ENCODE data around the gene PRIMPOL. TPM values are rescaled to one million over a fixed set of nuclear protein-coding genes. Genes with fewer than 3 reads are reported as not detected.
"Not testable (repeated sequence)": the region's sequence is repeated elsewhere in the genome, so short reads cannot be mapped to it uniquely, and the experiment has no call there.

The PRIMPOL gene
- polyA plus RNA-seq (2013, experiment 1 of 2) = 16.3 TPM
- 17.3 TPM for polyA plus RNA-seq (2013, experiment 2 of 2)

- Histone ChIP-seq H3K4me1 (ENCODE audit: control insufficient read depth, insufficient read depth, low read length, poor library complexity, severe bottlenecking) (peaks cover 20% of the 10 kb centered on the region), H3K4me3 (ENCODE audit: extremely low read depth, insufficient read depth, low read length, poor library complexity, severe bottlenecking) (peak within 1 kb of the TSS; percentile 86), H3K27ac (ENCODE audit: low read depth, low read length, severe bottlenecking) (peak within 1 kb of the TSS; percentile 90), H3K36me3 (ENCODE audit: control insufficient read depth, insufficient read depth, low read length) (peaks cover 6% of the 10 kb centered on the region), H3K9me3 (ENCODE audit: control insufficient read depth, low read length) (no peaks in the 10 kb centered on the region)
- 0% methylated on average over 39 to 53 of the region's 90 CpGs for WGBS, 2 experiments (ENCODE audit: insufficient coverage in 2 of 2)
These were observed at the start of gene PRIMPOL, which contains the start of gene CASP3 for GRCh38 chr4:184649026-184649970. PRIMPOL (plus strand) TSS chr4:184649738; CDS start chr4:184657141, 7,403 bp downstream. CASP3 (minus strand) TSS chr4:184649447; CDS start chr4:184638453, 10,994 bp downstream.

GRCh38 chr4:184600982-184601381 is 48.6 kb upstream of the PRIMPOL start:
- not testable (repeated sequence) for H3K27ac ChIP-seq (ENCODE audit: low read depth, low read length, severe bottlenecking); H3K4me3 ChIP-seq (ENCODE audit: extremely low read depth, insufficient read depth, low read length, poor library complexity, severe bottlenecking); H3K36me3 ChIP-seq (ENCODE audit: control insufficient read depth, insufficient read depth, low read length); H3K9me3 ChIP-seq (ENCODE audit: control insufficient read depth, low read length)
- WGBS, 2 experiments (ENCODE audit: insufficient coverage in 2 of 2) = 90 to 96% methylated on average over 2 to 8 of the region's 8 CpGs
- peaks cover 11% of the 10 kb centered on the region for H3K4me1 ChIP-seq (ENCODE audit: control insufficient read depth, insufficient read depth, low read length, poor library complexity, severe bottlenecking)

- H3K9me3 ChIP-seq (ENCODE audit: control insufficient read depth, low read length); H3K4me3 ChIP-seq (ENCODE audit: extremely low read depth, insufficient read depth, low read length, poor library complexity, severe bottlenecking); H3K36me3 ChIP-seq (ENCODE audit: control insufficient read depth, insufficient read depth, low read length); H3K27ac ChIP-seq (ENCODE audit: low read depth, low read length, severe bottlenecking): not testable (repeated sequence)
- WGBS, 2 experiments (ENCODE audit: insufficient coverage in 2 of 2) = no CpG with 5 or more reads among the region's 1 CpG
- peaks cover 11% of the 10 kb centered on the region for H3K4me1 ChIP-seq (ENCODE audit: control insufficient read depth, insufficient read depth, low read length, poor library complexity, severe bottlenecking)
These were observed 46.7 kb upstream of the PRIMPOL start for GRCh38 chr4:184602857-184603256.

GRCh38 chr4:184607429-184607828 is 42.1 kb upstream of the PRIMPOL start:
- WGBS, 2 experiments (ENCODE audit: insufficient coverage in 2 of 2) = 100% methylated on average over 1 of the region's 2 CpGs
- H3K27ac ChIP-seq (ENCODE audit: low read depth, low read length, severe bottlenecking); H3K9me3 ChIP-seq (ENCODE audit: control insufficient read depth, low read length); H3K36me3 ChIP-seq (ENCODE audit: control insufficient read depth, insufficient read depth, low read length); H3K4me3 ChIP-seq (ENCODE audit: extremely low read depth, insufficient read depth, low read length, poor library complexity, severe bottlenecking); H3K4me1 ChIP-seq (ENCODE audit: control insufficient read depth, insufficient read depth, low read length, poor library complexity, severe bottlenecking): not testable (repeated sequence)

- H3K27ac ChIP-seq (ENCODE audit: low read depth, low read length, severe bottlenecking) = no peak overlapping the region
- H3K4me3 ChIP-seq (ENCODE audit: extremely low read depth, insufficient read depth, low read length, poor library complexity, severe bottlenecking) = no peak overlapping the region
- no peaks in the 10 kb centered on the region for H3K36me3 ChIP-seq (ENCODE audit: control insufficient read depth, insufficient read depth, low read length)
- WGBS, 2 experiments (ENCODE audit: insufficient coverage in 2 of 2) = 88 to 100% methylated on average over 1 to 3 of the region's 3 CpGs
- H3K9me3 ChIP-seq (ENCODE audit: control insufficient read depth, low read length) = peaks cover 8% of the 10 kb centered on the region
- no peaks in the 10 kb centered on the region for H3K4me1 ChIP-seq (ENCODE audit: control insufficient read depth, insufficient read depth, low read length, poor library complexity, severe bottlenecking)
These were observed 37.5 kb upstream of the PRIMPOL start for GRCh38 chr4:184612074-184612473.

- no peaks in the 10 kb centered on the region for H3K36me3 ChIP-seq (ENCODE audit: control insufficient read depth, insufficient read depth, low read length)
- no peak overlapping the region for H3K27ac ChIP-seq (ENCODE audit: low read depth, low read length, severe bottlenecking)
- peaks cover 8% of the 10 kb centered on the region for H3K9me3 ChIP-seq (ENCODE audit: control insufficient read depth, low read length)
- 100% methylated on average over 2 of the region's 2 CpGs; no CpG with 5 or more reads in 1 of the 2 experiments for WGBS, 2 experiments (ENCODE audit: insufficient coverage in 2 of 2)
- no peaks in the 10 kb centered on the region for H3K4me1 ChIP-seq (ENCODE audit: control insufficient read depth, insufficient read depth, low read length, poor library complexity, severe bottlenecking)
- H3K4me3 ChIP-seq (ENCODE audit: extremely low read depth, insufficient read depth, low read length, poor library complexity, severe bottlenecking) = no peak overlapping the region
These were observed 36.1 kb upstream of the PRIMPOL start for GRCh38 chr4:184613405-184613804.

GRCh38 chr4:184614509-184614908 is 35.0 kb upstream of the PRIMPOL start:
- no peaks in the 10 kb centered on the region for H3K4me1 ChIP-seq (ENCODE audit: control insufficient read depth, insufficient read depth, low read length, poor library complexity, severe bottlenecking)
- no peak overlapping the region for H3K4me3 ChIP-seq (ENCODE audit: extremely low read depth, insufficient read depth, low read length, poor library complexity, severe bottlenecking)
- 100% methylated on average over 2 of the region's 3 CpGs; no CpG with 5 or more reads in 1 of the 2 experiments for WGBS, 2 experiments (ENCODE audit: insufficient coverage in 2 of 2)
- no peak overlapping the region for H3K27ac ChIP-seq (ENCODE audit: low read depth, low read length, severe bottlenecking)
- H3K36me3 ChIP-seq (ENCODE audit: control insufficient read depth, insufficient read depth, low read length) = no peaks in the 10 kb centered on the region
- peaks cover 8% of the 10 kb centered on the region for H3K9me3 ChIP-seq (ENCODE audit: control insufficient read depth, low read length)

GRCh38 chr4:184616168-184616567 is 33.4 kb upstream of the PRIMPOL start:
- H3K27ac ChIP-seq (ENCODE audit: low read depth, low read length, severe bottlenecking); H3K4me3 ChIP-seq (ENCODE audit: extremely low read depth, insufficient read depth, low read length, poor library complexity, severe bottlenecking); H3K4me1 ChIP-seq (ENCODE audit: control insufficient read depth, insufficient read depth, low read length, poor library complexity, severe bottlenecking); H3K9me3 ChIP-seq (ENCODE audit: control insufficient read depth, low read length); H3K36me3 ChIP-seq (ENCODE audit: control insufficient read depth, insufficient read depth, low read length): not testable (repeated sequence)
- 40 to 60% methylated on average over 1 of the region's 2 CpGs for WGBS, 2 experiments (ENCODE audit: insufficient coverage in 2 of 2)

- Histone ChIP-seq H3K9me3 (ENCODE audit: control insufficient read depth, low read length) (peaks cover 8% of the 10 kb centered on the region), H3K4me3 (ENCODE audit: extremely low read depth, insufficient read depth, low read length, poor library complexity, severe bottlenecking) (no peak overlapping the region), H3K4me1 (ENCODE audit: control insufficient read depth, insufficient read depth, low read length, poor library complexity, severe bottlenecking) (no peaks in the 10 kb centered on the region), H3K36me3 (ENCODE audit: control insufficient read depth, insufficient read depth, low read length) (no peaks in the 10 kb centered on the region), H3K27ac (ENCODE audit: low read depth, low read length, severe bottlenecking) (no peak overlapping the region)
- 74 to 83% methylated on average over 8 of the region's 12 CpGs for WGBS, 2 experiments (ENCODE audit: insufficient coverage in 2 of 2)
These were observed 32.6 kb upstream of the PRIMPOL start for GRCh38 chr4:184616633-184617551.

- WGBS, 2 experiments (ENCODE audit: insufficient coverage in 2 of 2) = 86 to 92% methylated on average over 7 to 8 of the region's 9 CpGs
- H3K4me1 ChIP-seq (ENCODE audit: control insufficient read depth, insufficient read depth, low read length, poor library complexity, severe bottlenecking) = no peaks in the 10 kb centered on the region
- H3K36me3 ChIP-seq (ENCODE audit: control insufficient read depth, insufficient read depth, low read length) = no peaks in the 10 kb centered on the region
- H3K27ac ChIP-seq (ENCODE audit: low read depth, low read length, severe bottlenecking) = no peak overlapping the region
- H3K4me3 ChIP-seq (ENCODE audit: extremely low read depth, insufficient read depth, low read length, poor library complexity, severe bottlenecking) = no peak overlapping the region
- peaks cover 8% of the 10 kb centered on the region for H3K9me3 ChIP-seq (ENCODE audit: control insufficient read depth, low read length)
These were observed 31.8 kb upstream of the PRIMPOL start for GRCh38 chr4:184617600-184618196.
